ENCODE measurements around the gene RHBDL1. TPM values are rescaled to one million over a fixed set of nuclear protein-coding genes. Genes with fewer than 3 reads are reported as not detected.

Gene RHBDL1
- total and polyA plus RNA-seq, 2 of the 8 experiments (the other 6 are each of a cell fraction or from before 2014, with no cell fraction given) = 4.0 to 8.1 TPM

DNA sequence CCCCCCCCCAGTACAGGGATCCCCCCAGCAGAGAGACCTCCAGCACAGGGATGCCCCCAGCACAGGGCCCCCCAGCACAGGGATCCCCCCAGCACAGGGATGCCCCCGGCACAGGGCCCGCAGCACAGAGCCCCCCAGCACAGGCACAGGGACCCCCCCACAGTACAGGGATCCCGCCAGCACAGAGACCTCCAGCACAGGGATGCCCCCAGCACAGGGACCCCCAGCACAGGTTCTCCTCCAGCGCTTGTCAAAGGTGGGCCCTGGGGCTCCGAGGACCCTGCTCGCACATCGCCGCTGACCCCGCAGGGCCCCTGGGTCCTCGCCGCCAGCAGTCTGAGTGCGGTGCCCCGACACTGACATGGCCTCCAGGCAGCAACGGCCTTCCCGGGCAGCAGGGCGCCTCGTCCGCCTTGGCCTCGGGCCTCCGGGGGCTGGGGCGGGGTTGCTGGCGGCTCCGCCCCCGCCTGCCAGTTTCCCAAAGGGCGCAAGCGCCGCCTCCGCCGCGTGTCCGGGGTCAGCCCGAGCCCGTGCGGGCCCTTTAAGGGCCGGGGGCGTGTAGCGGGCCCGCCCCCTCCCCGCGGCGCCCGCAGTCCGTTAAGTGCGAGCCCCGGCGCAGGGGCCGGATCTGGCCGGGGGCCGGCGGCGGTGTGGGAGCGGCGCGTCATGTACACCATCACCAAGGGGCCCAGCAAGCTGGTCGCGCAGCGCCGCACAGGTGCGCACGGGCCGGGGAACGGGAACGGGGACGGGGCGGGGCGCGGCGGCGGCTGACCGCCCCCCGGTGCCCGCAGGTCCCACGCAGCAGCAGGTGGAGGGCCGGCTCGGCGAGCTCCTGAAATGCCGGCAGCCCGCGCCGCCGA is 33.9 kb upstream of the RHBDL1 start, which contains the start of gene MCRIP2:
Gene MCRIP2, plus strand, starts transcription at position 503 of the 863 bp plus-strand sequence. Its CDS starts 164 bp downstream, at position 667.
- Histone ChIP-seq H3K4me3 (ENCODE audit: extremely low read depth in 1 of 4, insufficient read depth in 2 of 4, low read depth in 3 of 4, low read length in 4 of 4) (peak within 1 kb of the TSS; percentile 51 to 88 (median 61)), H2BK20ac (ENCODE audit: low read length) (no peak within 1 kb of the TSS), H3K4ac (replicated peaks; ENCODE audit: insufficient read length, low read depth, low read length) (peak within 1 kb of the TSS; percentile 44), H3K36me3 (ENCODE audit: control insufficient read depth in 2 of 4, insufficient read depth in 4 of 4, low read length in 3 of 4) (no peaks in the 10 kb centered on the region), H2BK120ac (replicated peaks; ENCODE audit: low read depth, low read length) (no peak within 1 kb of the TSS), H3K79me1 (ENCODE audit: low read depth, low read length) (no peaks in the 10 kb centered on the region; the same call in 1 of the 2 replicates), H2BK5ac (ENCODE audit: low read depth, low read length) (peak within 1 kb of the TSS; percentile 81; the same call in 1 of the 2 replicates), H3K9ac (replicated peaks in 1 of 4; ENCODE audit: extremely low read depth in 1 of 4, low read depth in 3 of 4, low read length in 3 of 4) (peak within 1 kb of the TSS in 3 of 4 experiments; percentile 51 to 67 (median 55); a peak in 5 of 7 replicates), H3K27ac (ENCODE audit: low read depth, low read length) (no peak within 1 kb of the TSS), H3K23ac (ENCODE audit: insufficient read length) (no peak within 1 kb of the TSS), H4K91ac (replicated peaks; ENCODE audit: insufficient read length, low read length) (peak within 1 kb of the TSS; percentile 54), H3K23me2 (ENCODE audit: low read depth, low read length) (peaks cover 8% of the 10 kb centered on the region; the same call in 1 of the 2 replicates), H3K79me2 (ENCODE audit: control insufficient read depth in 1 of 2, insufficient read depth in 2 of 2, low read length in 2 of 2) (peaks cover 0 to 2% of the 10 kb centered on the region in 2 experiments; a peak in 1 of 4 replicates), H3K18ac (ENCODE audit: extremely low read depth, low read length) (peak within 1 kb of the TSS; percentile 71), H2AFZ (ENCODE audit: low read length) (no peak within 1 kb of the TSS; the same call in 1 of the 2 replicates), H2BK12ac (ENCODE audit: low read depth, low read length) (no peak within 1 kb of the TSS), H4K20me1 (replicated peaks in 1 of 2; ENCODE audit: control insufficient read depth in 1 of 2, insufficient read depth in 2 of 2, low read length in 2 of 2) (peaks cover 0 to 3% of the 10 kb centered on the region in 2 experiments), H3K56ac (replicated peaks; ENCODE audit: insufficient read length, low read depth, low read length) (peak within 1 kb of the TSS; percentile 77), H4K8ac (ENCODE audit: extremely low read depth, insufficient read depth, low read length) (peak within 1 kb of the TSS; percentile 84; the same call in 1 of the 2 replicates), H2BK15ac (ENCODE audit: low read length) (no peak within 1 kb of the TSS), H2AK5ac (ENCODE audit: low read depth, low read length) (no peak within 1 kb of the TSS), H3K27me3 (replicated peaks in 1 of 4; ENCODE audit: control insufficient read depth in 3 of 4, extremely low read depth in 1 of 4, insufficient read depth in 3 of 4, low read length in 3 of 4) (peaks cover 0 to 5% (median 1%) of the 10 kb centered on the region in 4 experiments; a peak in 2 of 7 replicates), H4K5ac (ENCODE audit: insufficient read length, low read depth, low read length) (peak within 1 kb of the TSS; percentile 5), H3K4me2 (ENCODE audit: insufficient read depth in 1 of 2, low read depth in 2 of 2, low read length in 2 of 2) (peak within 1 kb of the TSS; percentile 56 to 80), H3K9me3 (ENCODE audit: insufficient read depth in 2 of 2, low read depth in 1 of 2, low read length in 1 of 2) (no peaks in the 10 kb centered on the region), H3K14ac (ENCODE audit: insufficient read length) (no peak within 1 kb of the TSS), H3K4me1 (replicated peaks in 1 of 4; ENCODE audit: control insufficient read depth in 3 of 4, insufficient read depth in 4 of 4, low read length in 3 of 4) (peaks cover 0 to 29% (median 22%) of the 10 kb centered on the region in 4 experiments; a peak in 6 of 7 replicates)
- 8% methylated on average over 32 of the region's 81 CpGs; no CpG with 5 or more reads in 1 of the 2 experiments for WGBS, 2 experiments (ENCODE audit: extremely low coverage in 1 of 2, insufficient coverage in 1 of 2, insufficient read length in 1 of 2, insufficient replicate concordance in 2 of 2, low coverage in 1 of 2, low lambda C conversion rate in 2 of 2, missing lambda C conversion rate in 1 of 2)
- CTCF ChIA-PET (ENCODE audit: partially characterized antibody) = interaction anchor here (1.5 kb wide), 1 partner anchor 40 kb away, joined by 5 read pairs; no protein-coding TSS in a partner anchor
- POLR2A ChIA-PET (ENCODE audit: partially characterized antibody) = interaction anchor here (1.0 to 1.4 kb wide), 6 partner anchors 19 to 114 kb away, joined by 3 to 5 read pairs (median 4); partner anchors contain the start of genes CAPN15, JMJD8 and WDR24
- DNase-seq (ENCODE audit: low read depth in 1 of 2, low spot score in 2 of 2) = peak in 1 of 2 experiments; percentile 92
- FAIRE-seq = no peak
- TF ChIP-seq BCL11A (IDR thresholded peaks at IDR 0.05; ENCODE audit: low read depth in 2 of 2, low read length in 2 of 2) (no peak), GTF2F1 (IDR thresholded peaks at IDR 0.05; ENCODE audit: borderline replicate concordance, low read depth, low read length) (no peak), POLR2AphosphoS5 (IDR thresholded peaks at IDR 0.05; ENCODE audit: low read depth, low read length) (peak; percentile 37; the same call in 1 of the 2 replicates), SIN3A (conservative IDR thresholded peaks at IDR 0.05 in 1 of 2, IDR thresholded peaks at IDR 0.05 in 1 of 2; ENCODE audit: low read depth in 1 of 2, low read length in 2 of 2) (peak; percentile 43 to 60; a peak in 1 of 4 replicates), CREB1 (IDR thresholded peaks at IDR 0.05) (no peak), NRF1 (IDR thresholded peaks at IDR 0.05; ENCODE audit: low read depth, low read length) (no peak), RFX5 (IDR thresholded peaks at IDR 0.05; ENCODE audit: borderline replicate concordance, low read depth, low read length) (no peak), SAP30 (IDR thresholded peaks at IDR 0.05; ENCODE audit: insufficient read depth, insufficient replicate concordance, low read length) (no peak), TEAD4 (IDR thresholded peaks at IDR 0.05; ENCODE audit: low read depth, low read length) (no peak)
- TF ChIP-seq, protein P1, sequence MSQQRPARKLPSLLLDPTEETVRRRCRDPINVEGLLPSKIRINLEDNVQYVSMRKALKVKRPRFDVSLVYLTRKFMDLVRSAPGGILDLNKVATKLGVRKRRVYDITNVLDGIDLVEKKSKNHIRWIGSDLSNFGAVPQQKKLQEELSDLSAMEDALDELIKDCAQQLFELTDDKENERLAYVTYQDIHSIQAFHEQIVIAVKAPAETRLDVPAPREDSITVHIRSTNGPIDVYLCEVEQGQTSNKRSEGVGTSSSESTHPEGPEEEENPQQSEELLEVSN (IDR thresholded peaks at IDR 0.05) = peak; percentile 38; the same call in 1 of the 2 replicates
